ENCODE results near the gene ZNF142.

ZNF142 gene

GRCh38 chr2:218703341-218703740 is 43.9 kb upstream of the ZNF142 start (continued):
- TF ChIP-seq MZF1 (tag by site-specific recombination; IDR thresholded peaks at IDR 0.05; ENCODE audit: borderline replicate concordance), result no peak
- TF ChIP-seq ZNF239 (tag by site-specific recombination; IDR thresholded peaks at IDR 0.05), result no peak
- TF ChIP-seq SCRT2 (tag by site-specific recombination; IDR thresholded peaks at IDR 0.05), result no peak
- no peak for TF ChIP-seq ZNF311 (tag by site-specific recombination; IDR thresholded peaks at IDR 0.05; ENCODE audit: borderline replicate concordance)

- Histone ChIP-seq H3K4me3 (ENCODE audit: low read depth, low read length) (no peak overlapping the region), H3K9me3 (ENCODE audit: control insufficient read depth, insufficient read depth, low read depth, low read length) (no peaks in the 10 kb centered on the region), H3K27ac (ENCODE audit: extremely low read depth, low read depth, low read length) (no peak overlapping the region), H3K36me3 (ENCODE audit: control insufficient read depth in 2 of 2, insufficient read depth in 1 of 2, low read length in 2 of 2) (peaks cover 4 to 47% of the 10 kb centered on the region in 2 experiments; a peak in 2 of 3 replicates), H3K4me1 (ENCODE audit: control insufficient read depth, insufficient read depth, low read length) (no peaks in the 10 kb centered on the region)
- TF ChIP-seq BCL6B (tag by site-specific recombination; IDR thresholded peaks at IDR 0.05) (no peak), ELK4 (IDR thresholded peaks at IDR 0.05; ENCODE audit: borderline replicate concordance, low read depth, low read length) (no peak)
- POLR2A ChIA-PET, result no interaction called here
- CTCF ChIA-PET, result interaction anchor here (0.5 to 1.9 kb wide), 5 partner anchors 9 to 856 kb away, joined by 3 to 14 read pairs (median 4); partner anchors contain the start of gene TTLL4
These were observed 42.4 kb upstream of the ZNF142 start for GRCh38 chr2:218701806-218702205.

GRCh38 chr2:218698885-218699284 is 39.5 kb upstream of the ZNF142 start:
- no peak overlapping the region for H3K27ac ChIP-seq (ENCODE audit: extremely low read depth, low read depth, low read length)
- POLR2A ChIA-PET, result no interaction called here
- CTCF ChIA-PET, result interaction anchor here (0.7 to 3.0 kb wide), 2 partner anchors 12 to 199 kb away, joined by 3 to 16 read pairs; no protein-coding TSS in a partner anchor
- TF ChIP-seq ZNF174 (tag by site-specific recombination; IDR thresholded peaks at IDR 0.05) (no peak), EGR2 (tag by site-specific recombination; IDR thresholded peaks at IDR 0.05; ENCODE audit: low read depth) (no peak), ZNF223 (tag by site-specific recombination; IDR thresholded peaks at IDR 0.05) (no peak), RBAK (tag by site-specific recombination; IDR thresholded peaks at IDR 0.05) (no peak), ZNF791 (tag by site-specific recombination; IDR thresholded peaks at IDR 0.05) (no peak), ZNF239 (tag by site-specific recombination; IDR thresholded peaks at IDR 0.05) (no peak), INSM2 (tag by site-specific recombination; IDR thresholded peaks at IDR 0.05) (no peak), ZNF23 (tag by site-specific recombination; IDR thresholded peaks at IDR 0.05; ENCODE audit: borderline replicate concordance) (no peak), ZNF560 (tag by site-specific recombination; IDR thresholded peaks at IDR 0.05; ENCODE audit: borderline replicate concordance) (no peak), CTCF (tag by site-specific recombination; IDR thresholded peaks at IDR 0.05) (no peak), PRDM2 (tag by site-specific recombination; IDR thresholded peaks at IDR 0.05; ENCODE audit: borderline replicate concordance) (no peak), ZNF211 (tag by site-specific recombination; IDR thresholded peaks at IDR 0.05; ENCODE audit: low read depth) (no peak), MYNN (tag by site-specific recombination; IDR thresholded peaks at IDR 0.05; ENCODE audit: borderline replicate concordance) (no peak)

More at GRCh38 chr2:218698885-218699284, 39.5 kb upstream of the ZNF142 start:
- H3K4me3 ChIP-seq (ENCODE audit: low read depth, low read length), result no peak overlapping the region
- H3K36me3 ChIP-seq (ENCODE audit: control insufficient read depth in 2 of 2, insufficient read depth in 1 of 2, low read length in 2 of 2), result peaks cover 4 to 66% of the 10 kb centered on the region in 2 experiments; a peak in 2 of 3 replicates
- H3K4me1 ChIP-seq (ENCODE audit: control insufficient read depth, insufficient read depth, low read length), result no peaks in the 10 kb centered on the region
- H3K9me3 ChIP-seq (ENCODE audit: control insufficient read depth, insufficient read depth, low read depth, low read length), result no peaks in the 10 kb centered on the region
